Stomach (tissue), 4 donors: ENCODE data around the gene SNX9.

ENCODE experiments used
- CTCF ChIP-seq, 7 experiments: fragments of 450-650 bp in 4 of 7; fragments of 200-600 bp in 3 of 7; sonication (generic) in 3 of 7; IDR thresholded peaks; one replicate each; pipeline ENCODE4 v1.5.1; 2016 to 2019; ENCODE audit warnings: antibody characterized with exemption in 7 of 7, control low read depth in 2 of 7, mild to moderate bottlenecking in 1 of 7
- POLR2A ChIP-seq, 4 donors: fragments of 450-650 bp; IDR thresholded peaks; one replicate each; pipeline ENCODE4 v1.6.1; 2016; ENCODE audit warnings: antibody characterized with exemption in 4 of 4, control low read depth in 2 of 4, mild to moderate bottlenecking in 1 of 4, moderate library complexity in 1 of 4

- TF ChIP-seq CTCF (IDR thresholded peaks at IDR 0.05) (no peak), POLR2A (IDR thresholded peaks at IDR 0.05) (no peak)
These were observed 58.3 kb downstream of the SNX9 start for GRCh38 chr6:157881342-157881741.
